ENCODE measurements around the gene NPHP4.

DNA sequence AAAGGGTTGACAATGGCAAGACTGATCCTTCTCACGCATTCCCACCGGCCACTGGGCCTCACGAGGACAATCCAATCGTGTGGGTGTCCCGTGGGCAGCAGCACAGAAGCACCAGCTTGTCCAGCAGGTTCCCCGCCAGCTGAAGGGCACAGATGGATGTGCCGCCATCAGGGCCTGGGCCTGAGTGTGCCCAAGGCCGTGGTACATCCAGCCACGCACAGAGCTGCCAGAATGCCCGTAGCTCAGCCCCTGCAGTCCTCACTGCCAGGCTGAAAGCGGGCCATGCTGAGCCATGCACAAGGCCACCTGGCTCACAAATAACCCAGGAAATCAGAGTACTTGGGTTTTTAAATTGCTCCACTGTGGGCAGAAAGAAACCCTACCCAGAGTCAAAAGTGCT is 7.0 kb downstream of the NPHP4 start:
- TF ChIP-seq ZNF232 (CRISPR knock-in tag; IDR thresholded peaks at IDR 0.05) = no peak
- no peak for TF ChIP-seq TCF7 (CRISPR knock-in tag; IDR thresholded peaks at IDR 0.05; ENCODE audit: low read depth)
- no peak for TF ChIP-seq JUN (CRISPR knock-in tag; IDR thresholded peaks at IDR 0.05)
- TF ChIP-seq CTCF (IDR thresholded peaks at IDR 0.05) = no peak
- no peak for TF ChIP-seq MXD4 (CRISPR knock-in tag; IDR thresholded peaks at IDR 0.05; ENCODE audit: borderline replicate concordance)
- TF ChIP-seq MAX (CRISPR knock-in tag; IDR thresholded peaks at IDR 0.05) = no peak
- no peak for TF ChIP-seq SP1 (CRISPR knock-in tag; conservative IDR thresholded peaks at IDR 0.05)
- no peak for TF ChIP-seq E2F4 (CRISPR knock-in tag; IDR thresholded peaks at IDR 0.05; ENCODE audit: borderline replicate concordance, low read depth)
- TF ChIP-seq, protein P1, sequence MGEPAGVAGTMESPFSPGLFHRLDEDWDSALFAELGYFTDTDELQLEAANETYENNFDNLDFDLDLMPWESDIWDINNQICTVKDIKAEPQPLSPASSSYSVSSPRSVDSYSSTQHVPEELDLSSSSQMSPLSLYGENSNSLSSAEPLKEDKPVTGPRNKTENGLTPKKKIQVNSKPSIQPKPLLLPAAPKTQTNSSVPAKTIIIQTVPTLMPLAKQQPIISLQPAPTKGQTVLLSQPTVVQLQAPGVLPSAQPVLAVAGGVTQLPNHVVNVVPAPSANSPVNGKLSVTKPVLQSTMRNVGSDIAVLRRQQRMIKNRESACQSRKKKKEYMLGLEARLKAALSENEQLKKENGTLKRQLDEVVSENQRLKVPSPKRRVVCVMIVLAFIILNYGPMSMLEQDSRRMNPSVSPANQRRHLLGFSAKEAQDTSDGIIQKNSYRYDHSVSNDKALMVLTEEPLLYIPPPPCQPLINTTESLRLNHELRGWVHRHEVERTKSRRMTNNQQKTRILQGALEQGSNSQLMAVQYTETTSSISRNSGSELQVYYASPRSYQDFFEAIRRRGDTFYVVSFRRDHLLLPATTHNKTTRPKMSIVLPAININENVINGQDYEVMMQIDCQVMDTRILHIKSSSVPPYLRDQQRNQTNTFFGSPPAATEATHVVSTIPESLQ (CRISPR knock-in tag; IDR thresholded peaks at IDR 0.05) = no peak
- TF ChIP-seq HMGXB4 (CRISPR knock-in tag; IDR thresholded peaks at IDR 0.05) = no peak
- TF ChIP-seq, protein P2, sequence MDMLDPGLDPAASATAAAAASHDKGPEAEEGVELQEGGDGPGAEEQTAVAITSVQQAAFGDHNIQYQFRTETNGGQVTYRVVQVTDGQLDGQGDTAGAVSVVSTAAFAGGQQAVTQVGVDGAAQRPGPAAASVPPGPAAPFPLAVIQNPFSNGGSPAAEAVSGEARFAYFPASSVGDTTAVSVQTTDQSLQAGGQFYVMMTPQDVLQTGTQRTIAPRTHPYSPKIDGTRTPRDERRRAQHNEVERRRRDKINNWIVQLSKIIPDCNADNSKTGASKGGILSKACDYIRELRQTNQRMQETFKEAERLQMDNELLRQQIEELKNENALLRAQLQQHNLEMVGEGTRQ (CRISPR knock-in tag; IDR thresholded peaks at IDR 0.05) = no peak
- TF ChIP-seq IRF1 (CRISPR knock-in tag; IDR thresholded peaks at IDR 0.05) = no peak
- TF ChIP-seq, protein P3, sequence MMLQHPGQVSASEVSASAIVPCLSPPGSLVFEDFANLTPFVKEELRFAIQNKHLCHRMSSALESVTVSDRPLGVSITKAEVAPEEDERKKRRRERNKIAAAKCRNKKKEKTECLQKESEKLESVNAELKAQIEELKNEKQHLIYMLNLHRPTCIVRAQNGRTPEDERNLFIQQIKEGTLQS (CRISPR knock-in tag; conservative IDR thresholded peaks at IDR 0.05) = no peak
